NCI-H82 treated with DMSO at 0.1 percent for 48 hours (cell line): ENCODE results near the gene MAGEB17.

Experiments used
- DNase-seq: peaks from one replicate; lab custom pipeline; 2025; ENCODE audit not compliant: unreplicated experiment; lab: John Stamatoyannopoulos, UW

MAGEB17 gene

DNA sequence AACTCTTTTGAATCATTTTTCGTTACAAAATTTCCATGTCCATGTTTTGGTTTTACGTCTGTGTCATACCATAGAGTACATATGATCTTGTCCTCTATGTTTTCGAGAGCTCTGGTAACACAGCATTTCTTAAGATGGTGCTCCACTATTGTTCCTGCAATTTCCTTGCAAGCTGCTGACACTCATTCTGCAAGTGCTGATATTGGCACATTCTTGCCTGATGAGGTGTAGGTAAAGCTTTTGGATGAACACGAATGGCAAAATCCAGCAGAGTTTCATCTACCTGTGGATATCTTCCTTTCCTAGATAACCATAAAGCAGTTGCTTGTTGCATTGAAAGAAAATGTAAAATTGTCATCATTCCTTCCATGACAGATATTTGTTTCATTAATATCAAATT is 41.3 kb downstream of the MAGEB17 start:
- DNase-seq = no peak

DNA sequence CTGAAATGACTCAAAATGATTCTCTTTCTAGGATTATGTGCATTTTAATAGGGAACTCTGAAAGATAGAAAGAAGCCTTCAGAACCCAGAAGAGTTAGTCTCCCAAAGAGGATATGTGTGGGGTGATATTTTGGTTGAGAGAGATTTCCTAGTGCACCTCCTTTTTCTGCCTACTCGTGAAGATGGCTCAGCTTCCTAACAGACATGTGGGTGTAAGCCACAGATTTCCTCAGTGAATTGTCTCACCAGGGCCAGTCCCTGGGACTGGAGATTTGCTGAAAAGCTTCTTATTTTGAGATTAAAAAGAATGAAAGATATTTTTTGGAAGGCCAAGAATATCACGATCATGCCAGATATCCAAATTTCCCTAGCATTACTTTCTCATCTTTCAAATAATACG is 42.8 kb downstream of the MAGEB17 start:
- no peak for DNase-seq

DNA sequence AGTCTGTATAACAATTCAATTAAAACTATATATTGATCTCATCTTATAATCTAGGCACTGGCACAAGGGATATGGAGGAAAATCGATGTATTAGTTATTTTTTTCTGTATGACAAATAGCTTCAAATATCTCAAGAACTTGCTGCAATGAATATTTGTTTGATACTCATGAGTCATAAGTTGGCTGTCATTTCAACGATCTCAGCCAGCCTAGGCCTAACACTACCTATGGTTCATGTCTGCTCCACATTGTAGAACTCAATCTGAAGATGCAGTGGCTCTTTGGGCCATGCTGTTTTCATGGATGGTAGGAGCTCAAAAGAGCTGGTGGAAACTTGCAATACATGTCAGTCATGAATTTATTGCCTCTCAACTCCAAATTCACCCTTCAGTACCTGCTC is 44.7 kb downstream of the MAGEB17 start:
- DNase-seq = no peak

DNA sequence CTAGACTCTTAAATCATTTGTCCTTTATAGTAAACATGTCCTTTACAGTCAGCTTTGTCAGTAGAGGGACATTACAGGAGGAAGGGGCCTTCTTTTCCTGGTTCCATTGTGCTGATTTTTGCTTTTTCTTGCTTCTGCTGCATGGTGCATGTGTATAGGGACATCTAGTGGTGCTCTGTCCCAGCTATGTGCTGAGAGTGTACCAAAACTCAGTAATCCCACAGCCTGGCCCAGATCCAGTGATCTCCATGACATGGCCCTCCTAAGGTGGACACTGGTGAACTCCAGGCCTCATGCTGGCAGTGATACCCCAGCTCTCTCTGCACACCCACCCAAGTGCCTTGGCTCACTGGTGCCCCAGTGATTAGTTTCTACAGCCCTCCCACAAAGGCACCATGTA is 45.2 kb downstream of the MAGEB17 start:
- DNase-seq = no peak

- DNase-seq = no peak
These were observed 46.7 kb downstream of the MAGEB17 start for GRCh38 chrX:16213961-16214360.

- DNase-seq = no peak
These were observed 48.4 kb downstream of the MAGEB17 start for GRCh38 chrX:16215660-16216059.
